Right lobe of liver (tissue), 6 donors: ENCODE results near the gene DUSP28. TPM values are rescaled to one million over a fixed set of nuclear protein-coding genes. Genes with fewer than 3 reads are reported as not detected.
A peak's percentile ranks its signal among the peaks of the same experiment; 100 is the strongest.

ENCODE experiments used
- ATAC-seq, 4 donors: fragments of 200-7000 bp; cut with Tn5 transposase; one replicate each; pipeline ENCODE4 v1.9.1; 2020; ENCODE audit warnings: mild to moderate bottlenecking in 4 of 4, moderate library complexity in 4 of 4
- DNase-seq, 3 donors: peaks; one replicate each; pipeline ENCODE4 v3.0.0-alpha.2; 2020
- H3K27ac ChIP-seq, 3 donors: fragments of 200-600 bp; one replicate each; pipeline ENCODE4 v1.8.0; 2022
- H3K27me3 ChIP-seq, 2 donors: fragments of 200-600 bp; one replicate each; pipeline ENCODE4 v1.8.0; 2022
- H3K36me3 ChIP-seq, 4 donors: fragments of 200-600 bp; sonication (generic) in 1 of 4; one replicate each; pipeline versions ENCODE4 v1.5.1 to v1.8.0; 2017 to 2022; ENCODE audit warnings: control low read depth in 1 of 4
- H3K4me1 ChIP-seq, 4 donors: fragments of 200-600 bp; sonication (generic) in 1 of 4; one replicate each; pipeline versions ENCODE4 v1.5.1 to v1.8.0; 2017 to 2022; ENCODE audit warnings: control low read depth in 1 of 4
- H3K4me3 ChIP-seq, 3 donors: fragments of 200-600 bp; one replicate each; pipeline ENCODE4 v1.8.0; 2022
- H3K9me3 ChIP-seq, 4 donors: fragments of 200-600 bp; sonication (generic) in 1 of 4; one replicate each; pipeline versions ENCODE4 v1.5.1 to v1.8.0; 2017 to 2022; ENCODE audit warnings: control low read depth in 1 of 4
- POLR2A ChIP-seq: fragments of 450-650 bp; IDR thresholded peaks from one replicate; pipeline ENCODE4 v1.6.1; 2017; ENCODE audit warnings: antibody characterized with exemption, mild to moderate bottlenecking
- WGBS: methylation state at CpG from one replicate; pipeline ENCODE4 v1.1.6; 2018; ENCODE audit warnings: low coverage, low lambda C conversion rate; ENCODE audit not compliant: insufficient coverage; ENCODE audit errors: missing lambda C conversion rate; 5-methylcytosine and 5-hydroxymethylcytosine counted together
- intact Hi-C, 2 donors: fragments of 100-400 bp; cut with DNase I; formaldehyde crosslinking; loops; one replicate each; pipeline versions ENCODE4 v1.11.2 to v1.14.1; 2022
- total RNA-seq, 6 experiments: library from RNA; depleted of rRNA in 2 of 6; stranded (reverse); fragments of >200 nt in 2 of 6; fragmentation: NEBNext Ultra II Directional in 3 of 6; extraction: Animal tissue kit (Norgen Biotek cat#: 25700) in 3 of 6; gene quantifications; one replicate each; pipeline versions ENCODE4 v1.1.0 to v1.2.4, GENCODE V29; 2016 to 2023
- TF ChIP-seq, protein P1 (sequence below), 4 donors: fragments of 200-600 bp in 3 of 4; fragments of 450-650 bp in 1 of 4; IDR thresholded peaks; one replicate each; pipeline versions ENCODE4 v1.5.1 to v1.8.0; 2016 to 2022; ENCODE audit warnings: antibody characterized with exemption in 4 of 4, mild to moderate bottlenecking in 2 of 4
- donor health status: DM: no; HTN: yes; CAD: no.
- donor health status: DM: no; HTN: no; CAD: no.
- donor health status: DM: no; HTN: no; CAD: no.
- donor health status: DM: no; HTN: yes; CAD: no.
- donor health status: DM: no; HTN: yes; CAD: no.

Gene DUSP28
- total RNA-seq, 6 experiments from 2014 or later = 1.3 to 3.5 (median 2.1) TPM

DNA sequence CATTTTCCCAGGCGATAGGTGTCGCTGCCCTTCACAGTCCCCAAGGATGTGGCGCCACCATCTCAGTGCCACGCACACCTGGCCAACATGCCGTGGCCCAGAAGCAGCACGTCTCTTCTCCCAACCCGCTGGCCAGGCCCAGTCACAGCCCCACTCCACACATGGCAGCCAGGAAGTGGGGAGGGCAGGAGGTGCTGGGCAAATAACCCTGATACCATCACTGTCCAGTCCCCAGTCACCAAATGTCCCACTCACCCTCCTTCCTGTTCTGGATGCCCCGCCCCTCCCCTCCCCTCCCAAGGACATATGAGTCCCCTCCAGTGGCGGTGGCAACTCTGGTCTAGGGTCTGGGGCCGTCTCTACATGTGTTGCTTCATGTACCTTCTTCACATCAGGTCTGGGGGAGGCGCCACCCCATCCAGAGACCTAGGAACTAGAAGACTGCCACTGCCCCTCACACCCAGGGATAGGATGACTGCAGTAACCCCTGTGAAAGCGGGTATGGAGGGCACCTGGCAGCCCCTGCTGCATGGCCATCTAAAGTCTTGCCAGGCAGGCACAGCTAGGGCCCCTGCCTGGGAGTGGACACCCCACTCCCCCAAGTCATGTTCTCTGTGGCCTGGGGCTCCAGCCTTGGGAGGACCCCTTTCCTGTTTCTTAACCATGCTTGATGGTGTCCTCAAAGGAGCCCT lies 19.1 kb downstream of the DUSP28 start:
- Histone ChIP-seq H3K36me3 (peaks cover 0 to 29% (median 3%) of the 10 kb centered on the region in 4 donors), H3K4me1 (peaks cover 0 to 25% (median 11%) of the 10 kb centered on the region in 4 donors), H3K4me3 (no peak overlapping the region), H3K9me3 (no peaks in the 10 kb centered on the region), H3K27ac (peak overlapping the region; percentile 74 to 77 (median 77)), H3K27me3 (no peaks in the 10 kb centered on the region)
- ATAC-seq (no peak), DNase-seq (no peak)
- no peak for TF ChIP-seq POLR2A
- TF ChIP-seq, protein P1, sequence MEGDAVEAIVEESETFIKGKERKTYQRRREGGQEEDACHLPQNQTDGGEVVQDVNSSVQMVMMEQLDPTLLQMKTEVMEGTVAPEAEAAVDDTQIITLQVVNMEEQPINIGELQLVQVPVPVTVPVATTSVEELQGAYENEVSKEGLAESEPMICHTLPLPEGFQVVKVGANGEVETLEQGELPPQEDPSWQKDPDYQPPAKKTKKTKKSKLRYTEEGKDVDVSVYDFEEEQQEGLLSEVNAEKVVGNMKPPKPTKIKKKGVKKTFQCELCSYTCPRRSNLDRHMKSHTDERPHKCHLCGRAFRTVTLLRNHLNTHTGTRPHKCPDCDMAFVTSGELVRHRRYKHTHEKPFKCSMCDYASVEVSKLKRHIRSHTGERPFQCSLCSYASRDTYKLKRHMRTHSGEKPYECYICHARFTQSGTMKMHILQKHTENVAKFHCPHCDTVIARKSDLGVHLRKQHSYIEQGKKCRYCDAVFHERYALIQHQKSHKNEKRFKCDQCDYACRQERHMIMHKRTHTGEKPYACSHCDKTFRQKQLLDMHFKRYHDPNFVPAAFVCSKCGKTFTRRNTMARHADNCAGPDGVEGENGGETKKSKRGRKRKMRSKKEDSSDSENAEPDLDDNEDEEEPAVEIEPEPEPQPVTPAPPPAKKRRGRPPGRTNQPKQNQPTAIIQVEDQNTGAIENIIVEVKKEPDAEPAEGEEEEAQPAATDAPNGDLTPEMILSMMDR (IDR thresholded peaks at IDR 0.05) = no peak
- intact Hi-C loops = no loop called here
- 78% methylated on average over 4 of the region's 12 CpGs for WGBS

DNA sequence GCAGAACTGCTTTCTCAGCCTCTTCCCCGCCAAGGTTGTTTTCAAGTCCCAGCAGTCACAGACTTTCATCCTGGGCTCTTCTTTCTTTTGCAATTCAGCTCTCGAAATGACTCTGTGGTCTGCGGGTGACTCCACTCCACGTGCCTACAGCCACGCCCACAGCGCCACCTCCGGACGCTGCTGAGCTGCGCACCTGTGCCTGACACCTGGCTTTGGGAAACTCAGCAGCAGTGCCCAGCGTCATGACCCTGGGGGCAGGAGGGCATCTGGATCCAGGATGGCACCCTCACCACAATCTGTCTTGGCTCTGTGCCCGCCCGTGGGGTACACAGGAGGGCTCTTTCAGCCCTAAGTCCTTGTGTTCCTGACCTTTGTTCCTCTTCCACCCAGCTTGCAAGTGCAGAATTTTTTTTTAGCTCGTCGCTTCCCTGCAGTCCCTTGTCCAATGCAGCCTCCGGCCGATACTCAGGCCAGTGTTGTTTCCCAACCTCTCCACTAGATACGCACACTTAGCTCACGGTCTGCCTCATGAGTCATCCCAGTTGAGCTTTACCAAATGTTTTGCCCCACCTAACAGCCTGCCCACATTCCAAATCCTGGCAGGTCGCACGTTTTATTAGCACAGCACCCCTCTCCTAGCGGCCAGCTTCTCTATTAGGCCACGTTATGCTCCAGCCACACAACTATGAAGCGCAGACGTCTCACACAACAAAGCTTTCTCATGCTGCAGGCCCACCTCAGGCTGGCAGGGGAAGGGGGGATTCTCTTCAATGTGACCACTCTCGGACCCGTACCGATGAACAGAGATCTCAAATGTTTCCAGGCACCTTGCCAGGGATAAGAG lies 19.8 kb downstream of the DUSP28 start:
- Histone ChIP-seq H3K4me3 (no peak overlapping the region), H3K27ac (peak overlapping the region; percentile 74 to 77 (median 77)), H3K9me3 (no peaks in the 10 kb centered on the region), H3K4me1 (peaks cover 0 to 29% (median 14%) of the 10 kb centered on the region in 4 donors), H3K36me3 (peaks cover 0 to 24% (median 3%) of the 10 kb centered on the region in 4 donors), H3K27me3 (no peaks in the 10 kb centered on the region)
- WGBS = 35% methylated on average over 25 of the region's 27 CpGs
- DNase-seq (peak; percentile 81 to 91 (median 87)), ATAC-seq (peak; percentile 78 to 90 (median 84))
- TF ChIP-seq, protein P1 (IDR thresholded peaks at IDR 0.05) = peak; percentile 34 to 57 (median 48)
- peak; percentile 18 for TF ChIP-seq POLR2A
- intact Hi-C loops = no loop called here

DNA sequence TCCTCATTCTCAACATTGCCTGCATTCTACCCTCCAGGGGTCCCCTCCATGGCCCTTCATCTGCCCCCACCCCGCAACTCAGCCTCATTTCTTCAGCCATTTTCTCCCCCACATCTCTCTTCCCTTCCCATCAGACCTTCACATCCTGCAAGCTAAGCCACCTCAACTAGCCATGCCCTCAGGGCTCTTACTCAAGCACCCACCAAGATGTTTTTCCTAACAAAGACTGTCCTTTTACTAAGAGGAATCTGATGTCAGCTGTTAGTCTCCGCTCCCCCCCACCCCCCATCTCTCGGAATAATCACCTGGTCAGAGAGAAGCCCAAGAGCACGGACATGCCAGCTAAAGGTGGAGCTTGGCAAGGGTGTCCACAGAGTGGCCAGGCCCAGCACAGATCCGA lies 21.7 kb downstream of the DUSP28 start:
- ATAC-seq = no peak
- TF ChIP-seq, protein P1 (IDR thresholded peaks at IDR 0.05) = no peak
- TF ChIP-seq POLR2A = no peak
- WGBS = 87% methylated on average over 5 of the region's 5 CpGs
- DNase-seq = no peak
- peaks cover 0 to 35% (median 17%) of the 10 kb centered on the region in 4 donors for H3K4me1 ChIP-seq
- peaks cover 0 to 12% (median 0%) of the 10 kb centered on the region in 4 donors for H3K36me3 ChIP-seq
- H3K27ac ChIP-seq = no peak overlapping the region
- H3K9me3 ChIP-seq = no peaks in the 10 kb centered on the region
- no peak overlapping the region for H3K4me3 ChIP-seq
- intact Hi-C loops = no loop called here
- H3K27me3 ChIP-seq = no peaks in the 10 kb centered on the region

DNA sequence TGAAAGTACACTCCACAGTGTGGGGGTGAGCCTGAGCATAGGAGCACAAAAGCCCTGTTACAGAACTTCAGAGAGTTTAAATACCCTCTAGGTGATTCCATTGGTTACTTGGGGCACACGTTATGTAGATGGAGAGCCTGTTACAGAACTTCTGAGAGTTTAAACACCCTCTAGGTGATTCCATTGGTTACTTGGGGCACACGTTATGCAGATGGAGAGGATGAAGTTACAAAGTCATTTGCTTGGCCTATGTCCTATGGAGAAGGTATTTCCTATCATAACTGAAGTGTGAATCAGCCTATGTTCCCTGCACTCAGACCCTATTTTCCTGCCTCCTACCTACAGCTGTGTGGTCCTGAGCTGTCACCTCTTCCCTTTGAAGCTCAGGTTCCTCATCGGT lies 22.6 kb downstream of the DUSP28 start:
- no CpG with 5 or more reads among the region's 3 CpGs for WGBS
- TF ChIP-seq, protein P1 (IDR thresholded peaks at IDR 0.05) = no peak
- no peak for TF ChIP-seq POLR2A
- ATAC-seq = no peak

More for the DNA sequence above, 22.6 kb downstream of the DUSP28 start:
- H3K4me1 ChIP-seq = peaks cover 0 to 42% (median 20%) of the 10 kb centered on the region in 4 donors
- H3K27me3 ChIP-seq = no peaks in the 10 kb centered on the region
- intact Hi-C loops = no loop called here
- H3K4me3 ChIP-seq = no peak overlapping the region
- no peak overlapping the region for H3K27ac ChIP-seq
- peaks cover 0 to 4% (median 0%) of the 10 kb centered on the region in 4 donors for H3K36me3 ChIP-seq
- DNase-seq = no peak
- no peaks in the 10 kb centered on the region for H3K9me3 ChIP-seq
